ENCODE data around the gene KLHL6. TPM values are rescaled to one million over a fixed set of nuclear protein-coding genes. Genes with fewer than 3 reads are reported as not detected.

The KLHL6 gene
- total RNA-seq, 2 donors from 2014 or later, result 6.6 to 10.2 TPM

DNA sequence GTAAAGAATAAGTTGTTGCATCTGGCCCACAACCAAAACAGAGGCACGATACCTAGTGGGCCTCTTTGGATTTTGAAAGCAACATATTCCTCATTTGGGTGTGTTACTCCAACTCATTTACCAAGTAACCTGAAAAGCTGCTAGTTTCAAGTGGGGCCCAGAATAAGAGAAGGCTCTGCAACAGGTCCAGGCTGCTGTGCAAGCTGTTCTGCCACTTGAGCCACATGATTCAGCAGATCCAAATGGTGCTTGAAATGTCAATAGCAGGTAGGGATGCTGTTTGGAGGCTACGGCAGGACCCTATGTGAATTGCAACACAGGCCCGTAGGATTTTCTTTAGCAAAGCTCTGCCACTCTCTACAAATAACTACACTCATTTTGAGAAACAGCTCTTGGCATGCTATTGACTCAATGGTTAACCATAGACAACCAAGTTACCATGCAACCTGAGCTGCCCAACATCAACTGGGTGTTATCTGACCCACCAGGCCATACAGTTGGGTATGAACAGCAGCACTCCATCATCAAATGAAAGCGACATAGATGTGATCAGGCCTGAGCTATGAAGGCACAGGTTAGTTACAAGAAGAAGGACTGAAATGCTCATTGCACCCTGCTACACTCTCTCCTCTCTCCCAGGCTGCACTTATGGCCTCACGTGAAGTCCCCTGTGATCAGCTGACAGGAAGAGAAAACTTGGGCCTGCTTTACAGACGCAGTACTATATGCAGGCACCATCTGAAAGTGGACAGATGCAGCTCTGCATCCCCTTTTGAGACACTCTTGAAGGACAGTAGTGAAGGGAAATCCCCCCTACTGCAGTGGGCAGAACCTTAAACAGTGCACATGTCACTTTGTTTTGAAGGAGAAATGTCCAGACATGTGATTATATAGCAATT is 117.6 kb downstream of the KLHL6 start:
- ATAC-seq (ENCODE audit: insufficient number of reproducible peaks, low FRiP score, low read depth), result no peak
- no peaks in the 10 kb centered on the region for H3K36me3 ChIP-seq

More for the DNA sequence above, 117.6 kb downstream of the KLHL6 start:
- H3K4me1 ChIP-seq (ENCODE audit: control insufficient read depth in 1 of 2, low read depth in 2 of 2), result no peaks in the 10 kb centered on the region
- H3K27me3 ChIP-seq (replicated peaks; ENCODE audit: insufficient read depth), result no peaks in the 10 kb centered on the region
- no peaks in the 10 kb centered on the region for H3K9me3 ChIP-seq
- TF ChIP-seq, protein P1, sequence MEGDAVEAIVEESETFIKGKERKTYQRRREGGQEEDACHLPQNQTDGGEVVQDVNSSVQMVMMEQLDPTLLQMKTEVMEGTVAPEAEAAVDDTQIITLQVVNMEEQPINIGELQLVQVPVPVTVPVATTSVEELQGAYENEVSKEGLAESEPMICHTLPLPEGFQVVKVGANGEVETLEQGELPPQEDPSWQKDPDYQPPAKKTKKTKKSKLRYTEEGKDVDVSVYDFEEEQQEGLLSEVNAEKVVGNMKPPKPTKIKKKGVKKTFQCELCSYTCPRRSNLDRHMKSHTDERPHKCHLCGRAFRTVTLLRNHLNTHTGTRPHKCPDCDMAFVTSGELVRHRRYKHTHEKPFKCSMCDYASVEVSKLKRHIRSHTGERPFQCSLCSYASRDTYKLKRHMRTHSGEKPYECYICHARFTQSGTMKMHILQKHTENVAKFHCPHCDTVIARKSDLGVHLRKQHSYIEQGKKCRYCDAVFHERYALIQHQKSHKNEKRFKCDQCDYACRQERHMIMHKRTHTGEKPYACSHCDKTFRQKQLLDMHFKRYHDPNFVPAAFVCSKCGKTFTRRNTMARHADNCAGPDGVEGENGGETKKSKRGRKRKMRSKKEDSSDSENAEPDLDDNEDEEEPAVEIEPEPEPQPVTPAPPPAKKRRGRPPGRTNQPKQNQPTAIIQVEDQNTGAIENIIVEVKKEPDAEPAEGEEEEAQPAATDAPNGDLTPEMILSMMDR (IDR thresholded peaks at IDR 0.05), result no peak
- no peak for DNase-seq (ENCODE audit: low spot score)
- H3K27ac ChIP-seq, result no peak overlapping the region
- H3K4me3 ChIP-seq, result no peak overlapping the region

Other genes starting within 250 kb of the KLHL6 start
- gene MCF2L2, start 127.1 kb downstream of the KLHL6 start, total RNA-seq, result 1 to 10 TPM in 1 of 2 donors, under 1 TPM in 1; 0.85 to 1.5 TPM
- 10 to 100 TPM; 42.6 to 91.7 TPM for gene KLHL24, start 79.9 kb upstream of the KLHL6 start, total RNA-seq
- 10 to 100 TPM; 25.3 to 34.2 TPM for gene YEATS2, start 142.1 kb upstream of the KLHL6 start, total RNA-seq

Measured in thoracic aorta (tissue), 2 donors.